Measurements from ENCODE around the gene CUL4B.
A peak's percentile ranks its signal among the peaks of the same experiment; 100 is the strongest.

- TF ChIP-seq CTCF (conservative IDR thresholded peaks at IDR 0.05; ENCODE audit: low read length) (peak; percentile 77), EZH2phosphoT487 (IDR thresholded peaks at IDR 0.05; ENCODE audit: borderline replicate concordance, low read depth, low read length) (no peak)
These were observed 46.5 kb downstream of the CUL4B start for GRCh38 chrX:120514236-120514635.
